SU-DHL-6 (cell line): ENCODE data around the gene HIBCH.
"Not testable (repeated sequence)": the region's sequence is repeated elsewhere in the genome, so short reads cannot be mapped to it uniquely, and the experiment has no call there.

Experiments
- H2AFZ ChIP-seq: fragments of 200-600 bp; sonication (generic); 2 replicates; pipeline ENCODE4 v1.6.1; 2014; ENCODE audit warnings: low read depth, mild to moderate bottlenecking, moderate library complexity, mixed read lengths, antibody characterized with exemption, low read length; ENCODE audit not compliant: severe bottlenecking
- H3F3A ChIP-seq: fragments of 200-600 bp; shearing (Covaris generic); 2 replicates; pipeline ENCODE4 v1.6.0; 2016; ENCODE audit warnings: antibody characterized with exemption, mild to moderate bottlenecking; ENCODE audit not compliant: insufficient read depth
- H3K27ac ChIP-seq: fragments of 200-600 bp; sonication (generic); 2 replicates; pipeline ENCODE4 v1.5.1; 2016; ENCODE audit warnings: low read depth, mild to moderate bottlenecking, low read length, moderate library complexity, mixed read lengths
- H3K27me3 ChIP-seq: fragments of 200-600 bp; sonication (generic), shearing (Covaris generic); 2 replicates; pipeline ENCODE4 v1.6.0; 2014; ENCODE audit warnings: mild to moderate bottlenecking, low read length
- H3K36me3 ChIP-seq: fragments of 200-600 bp; sonication (generic); 2 replicates; pipeline ENCODE4 v1.6.1; 2014; ENCODE audit warnings: mild to moderate bottlenecking, low read length, mixed read lengths
- H3K4me2 ChIP-seq: fragments of 300-600, 200-600 bp; shearing (Covaris generic), sonication (generic); 2 replicates; pipeline ENCODE4 v1.6.0; 2014; ENCODE audit warnings: low read length, low read depth, mild to moderate bottlenecking; ENCODE audit not compliant: poor library complexity, severe bottlenecking
- H3K4me3 ChIP-seq: fragments of 200-600 bp; sonication (generic); 2 replicates; pipeline ENCODE4 v1.5.1; 2014; ENCODE audit warnings: antibody characterized with exemption, low read length, mild to moderate bottlenecking, mixed read lengths; ENCODE audit not compliant: insufficient read depth, poor library complexity, severe bottlenecking
- H3K79me2 ChIP-seq: fragments of 200-600 bp; sonication (generic); 2 replicates; pipeline ENCODE4 v1.6.1; 2014; ENCODE audit warnings: mild to moderate bottlenecking, low read length, moderate library complexity; ENCODE audit not compliant: insufficient read depth
- H3K9ac ChIP-seq: fragments of 200-600 bp; sonication (generic); 2 replicates; pipeline ENCODE4 v1.7.0; 2014; ENCODE audit warnings: mild to moderate bottlenecking, low read length
- H3K9me2 ChIP-seq: fragments of 200-600 bp; sonication (generic); replicated peaks from 2 replicates; pipeline ENCODE4 v1.6.1; 2014; ENCODE audit warnings: low read length; ENCODE audit not compliant: insufficient read depth
- H3K9me3 ChIP-seq: fragments of 200-600 bp; sonication (generic); 2 replicates; pipeline ENCODE4 v1.6.1; 2014; ENCODE audit warnings: low read length, mixed read lengths; ENCODE audit not compliant: insufficient read depth
- H4K20me1 ChIP-seq: fragments of 200-600 bp; sonication (generic); 2 replicates; pipeline ENCODE4 v1.6.1; 2014; ENCODE audit warnings: low read depth, mild to moderate bottlenecking, antibody characterized with exemption, low read length, moderate library complexity, mixed read lengths
- CTCF ChIP-seq: fragments of 200-600 bp; sonication (generic); IDR thresholded peaks from one replicate; pipeline ENCODE4 v1.5.1; 2017; ENCODE audit warnings: antibody characterized with exemption, mild to moderate bottlenecking, low read length, moderate library complexity; ENCODE audit not compliant: insufficient read depth, poor library complexity, severe bottlenecking
- EZH2phosphoT487 ChIP-seq: fragments of 200-600 bp; sonication (generic), shearing (Covaris generic); conservative IDR thresholded peaks from 2 replicates; pipeline ENCODE4 v1.6.1; 2018; ENCODE audit warnings: mild to moderate bottlenecking, antibody characterized with exemption, low read length, moderate library complexity, mixed read lengths

HIBCH gene

GRCh38 chr2:190235101-190235500, 84.5 kb downstream of the HIBCH start:
- H3K9ac ChIP-seq = no peak overlapping the region
- H3K9me2 ChIP-seq = no peaks in the 10 kb centered on the region
- H3K27me3 ChIP-seq = no peaks in the 10 kb centered on the region
- no peak overlapping the region for H2AFZ ChIP-seq
- no peaks in the 10 kb centered on the region for H3K79me2 ChIP-seq
- no peak overlapping the region for H3K4me3 ChIP-seq
- H4K20me1 ChIP-seq = no peaks in the 10 kb centered on the region
- H3K9me3 ChIP-seq = no peaks in the 10 kb centered on the region
- no peak overlapping the region for H3K27ac ChIP-seq
- no peak overlapping the region for H3K4me2 ChIP-seq
- H3F3A ChIP-seq = no peaks in the 10 kb centered on the region
- TF ChIP-seq CTCF (no peak), EZH2phosphoT487 (no peak)
- H3K36me3 ChIP-seq = no peaks in the 10 kb centered on the region

GRCh38 chr2:190223989-190224388, 95.6 kb downstream of the HIBCH start:
- H4K20me1 ChIP-seq, H3K4me2 ChIP-seq, H3K79me2 ChIP-seq, H2AFZ ChIP-seq, H3K27me3 ChIP-seq, H3K9me2 ChIP-seq, H3K9ac ChIP-seq, H3K4me3 ChIP-seq, H3F3A ChIP-seq, H3K36me3 ChIP-seq, H3K9me3 ChIP-seq, H3K27ac ChIP-seq: not testable (repeated sequence)

GRCh38 chr2:190222745-190223144, 96.9 kb downstream of the HIBCH start:
- H3K79me2 ChIP-seq, H4K20me1 ChIP-seq: not testable (repeated sequence)

GRCh38 chr2:190221429-190221828, 98.2 kb downstream of the HIBCH start:
- Histone ChIP-seq H3K27me3 (no peaks in the 10 kb centered on the region), H2AFZ (no peak overlapping the region), H3K9me3 (no peaks in the 10 kb centered on the region), H3F3A (no peaks in the 10 kb centered on the region), H3K4me3 (no peak overlapping the region), H4K20me1 (no peaks in the 10 kb centered on the region), H3K36me3 (no peaks in the 10 kb centered on the region; the same call in 1 of the 2 replicates), H3K9me2 (no peaks in the 10 kb centered on the region), H3K4me2 (no peak overlapping the region), H3K79me2 (no peaks in the 10 kb centered on the region), H3K27ac (no peak overlapping the region), H3K9ac (no peak overlapping the region)
- TF ChIP-seq EZH2phosphoT487 = no peak
- no peak for TF ChIP-seq CTCF

More at GRCh38 chr2:190222745-190223144, 96.9 kb downstream of the HIBCH start:
- H2AFZ ChIP-seq, H3K27me3 ChIP-seq, H3K9me3 ChIP-seq, H3K4me2 ChIP-seq, H3K4me3 ChIP-seq, H3F3A ChIP-seq, H3K36me3 ChIP-seq, H3K9ac ChIP-seq, H3K27ac ChIP-seq, H3K9me2 ChIP-seq: not testable (repeated sequence)
